ENCODE data around the gene DDX46.
"Not testable (repeated sequence)": the region's sequence is repeated elsewhere in the genome, so short reads cannot be mapped to it uniquely, and the experiment has no call there.

Gene DDX46

GRCh38 chr5:134784946-134785620 is 26.5 kb downstream of the DDX46 start:
- DNase-seq, result no peak

GRCh38 chr5:134787692-134788091 is 29.1 kb downstream of the DDX46 start:
- DNase-seq, result no peak

- DNase-seq, result no peak
These were observed 33.0 kb downstream of the DDX46 start for GRCh38 chr5:134791580-134791979.

GRCh38 chr5:134792286-134792685 is 33.7 kb downstream of the DDX46 start:
- no peak for DNase-seq

GRCh38 chr5:134793111-134793510 is 34.5 kb downstream of the DDX46 start:
- no peak for DNase-seq

GRCh38 chr5:134794082-134794481 is 35.5 kb downstream of the DDX46 start:
- no peak for DNase-seq

- DNase-seq, result no peak
These were observed 36.2 kb downstream of the DDX46 start for GRCh38 chr5:134794819-134795218.

- no peak for DNase-seq
These were observed 39.9 kb downstream of the DDX46 start for GRCh38 chr5:134798468-134798867.

- no peak for DNase-seq
These were observed 45.2 kb downstream of the DDX46 start for GRCh38 chr5:134803821-134804220.

GRCh38 chr5:134813407-134813806 is 54.8 kb downstream of the DDX46 start:
- DNase-seq, result no peak

GRCh38 chr5:134813827-134814226 is 55.2 kb downstream of the DDX46 start:
- no peak for DNase-seq

GRCh38 chr5:134817006-134817405 is 58.4 kb downstream of the DDX46 start:
- no peak for DNase-seq

- DNase-seq, result no peak
These were observed 60.2 kb downstream of the DDX46 start for GRCh38 chr5:134818776-134819175.

GRCh38 chr5:134819407-134819963 is 60.9 kb downstream of the DDX46 start:
- DNase-seq, result no peak

GRCh38 chr5:134821841-134822240 is 63.3 kb downstream of the DDX46 start:
- no peak for DNase-seq

- DNase-seq, result no peak
These were observed 66.1 kb downstream of the DDX46 start for GRCh38 chr5:134824681-134825080.

- no peak for DNase-seq
These were observed 66.6 kb downstream of the DDX46 start for GRCh38 chr5:134825212-134825611.

GRCh38 chr5:134833340-134834032 is 74.9 kb downstream of the DDX46 start:
- no peak for DNase-seq

- no peak for DNase-seq
These were observed 77.0 kb downstream of the DDX46 start for GRCh38 chr5:134835623-134836022.

GRCh38 chr5:134837530-134838181 is 79.1 kb downstream of the DDX46 start:
- no peak for DNase-seq

- not testable (repeated sequence) for DNase-seq
These were observed 79.8 kb downstream of the DDX46 start for GRCh38 chr5:134838361-134838760.

- no peak for DNase-seq
These were observed 82.2 kb downstream of the DDX46 start for GRCh38 chr5:134840811-134841210.

- DNase-seq, result no peak
These were observed 85.7 kb downstream of the DDX46 start for GRCh38 chr5:134844252-134844651.

GRCh38 chr5:134845335-134845851 is 86.8 kb downstream of the DDX46 start:
- DNase-seq, result no peak

Measured in midbrain (tissue), 1 donor.